GM12878 (cell line): ENCODE measurements around the gene PTCH2. TPM values are rescaled to one million over a fixed set of nuclear protein-coding genes. Genes with fewer than 3 reads are reported as not detected.

Experiments
- ATF2 ChIP-seq: IDR thresholded peaks from 2 replicates; pipeline ENCODE4 v1.6.1; 2012; ENCODE audit warnings: low read length, inconsistent platforms
- BRCA1 ChIP-seq: IDR thresholded peaks from 2 replicates; pipeline ENCODE4 v1.6.1; 2011; ENCODE audit warnings: low read depth, low read length, improper control_type of control experiment
- CTCF ChIP-seq, 3 experiments: IDR thresholded peaks in 2 of 3; conservative IDR thresholded peaks in 1 of 3; 2 replicates each; pipeline ENCODE4 v1.5.1; 2011; ENCODE audit warnings: low read depth in 3 of 3, low read length in 3 of 3, mild to moderate bottlenecking in 3 of 3, control low read depth in 2 of 3, moderate library complexity in 2 of 3, inconsistent platforms in 1 of 3, mixed read lengths in 1 of 3; ENCODE audit not compliant: control insufficient read depth in 2 of 3, insufficient read depth in 1 of 3; ENCODE audit errors: extremely low read depth in 1 of 3
- E2F4 ChIP-seq: IDR thresholded peaks from 2 replicates; pipeline ENCODE4 v1.6.1; 2012; ENCODE audit warnings: low read depth, low read length, improper control_type of control experiment
- EGR1 ChIP-seq, 2 experiments: IDR thresholded peaks; 1 replicate in 1 of 2; 2 replicates in 1 of 2; pipeline ENCODE4 v1.6.1; 2011 to 2012; ENCODE audit warnings: low read depth in 2 of 2, low read length in 2 of 2, borderline replicate concordance in 1 of 2, mild to moderate bottlenecking in 1 of 2, moderate library complexity in 1 of 2
- ELK1 ChIP-seq: IDR thresholded peaks from 2 replicates; pipeline ENCODE4 v1.6.1; 2012; ENCODE audit warnings: low read depth, low read length, improper control_type of control experiment
- ETV6 ChIP-seq, 2 experiments: fragments of 450-650 bp in 1 of 2; IDR thresholded peaks in 1 of 2; conservative IDR thresholded peaks in 1 of 2; 2 replicates each; pipeline ENCODE4 v1.6.1; 2014; ENCODE audit warnings: antibody characterized with exemption in 1 of 2, borderline replicate concordance in 1 of 2, low read depth in 1 of 2, mild to moderate bottlenecking in 1 of 2, moderate library complexity in 1 of 2
- EZH2 ChIP-seq: IDR thresholded peaks from 2 replicates; pipeline ENCODE4 v1.6.1; 2012; ENCODE audit warnings: low read depth, mild to moderate bottlenecking, control low read depth, inconsistent platforms, low read length, borderline replicate concordance; ENCODE audit not compliant: control insufficient read depth
- HCFC1 ChIP-seq: fragments of 150-350 bp; IDR thresholded peaks from 2 replicates; pipeline ENCODE4 v1.6.1; 2014; ENCODE audit warnings: low read length
- IKZF1 ChIP-seq: fragments of 450-650 bp; conservative IDR thresholded peaks from 2 replicates; pipeline ENCODE4 v1.6.1; 2017; ENCODE audit warnings: antibody characterized with exemption, mild to moderate bottlenecking
- IKZF2 ChIP-seq, 2 experiments: fragments of 450-650 bp; IDR thresholded peaks; 2 replicates each; pipeline ENCODE4 v1.6.1; 2017; ENCODE audit warnings: mild to moderate bottlenecking in 2 of 2, moderate library complexity in 2 of 2
- IRF4 ChIP-seq: IDR thresholded peaks from 2 replicates; pipeline ENCODE4 v1.6.1; 2011; ENCODE audit warnings: low read depth, low read length
- JUNB ChIP-seq: IDR thresholded peaks from 2 replicates; pipeline ENCODE4 v1.6.1; 2016; ENCODE audit warnings: antibody characterized with exemption, mild to moderate bottlenecking
- LARP7 ChIP-seq: fragments of 450-650 bp; IDR thresholded peaks from 2 replicates; pipeline ENCODE4 v1.6.1; 2017; ENCODE audit warnings: mild to moderate bottlenecking
- MAX ChIP-seq: IDR thresholded peaks from 2 replicates; pipeline ENCODE4 v1.6.1; 2012; ENCODE audit warnings: low read depth, low read length, improper control_type of control experiment
- MTA2 ChIP-seq: fragments of 450-650 bp; IDR thresholded peaks from 2 replicates; pipeline ENCODE4 v1.6.1; 2016; ENCODE audit warnings: low read depth, mild to moderate bottlenecking, moderate library complexity
- NR2C1 ChIP-seq: fragments of 450-650 bp; IDR thresholded peaks from 2 replicates; pipeline ENCODE4 v1.6.1; 2017; ENCODE audit warnings: antibody characterized with exemption, mild to moderate bottlenecking, moderate library complexity
- PML ChIP-seq: IDR thresholded peaks from 2 replicates; pipeline ENCODE4 v1.6.1; 2012; ENCODE audit warnings: low read length, inconsistent platforms
- POLR2A ChIP-seq: IDR thresholded peaks from 2 replicates; pipeline ENCODE4 v1.6.1; 2011; ENCODE audit warnings: low read depth, mild to moderate bottlenecking, low read length
- SMAD5 ChIP-seq: IDR thresholded peaks from 2 replicates; pipeline ENCODE4 v1.6.1; 2016; ENCODE audit warnings: antibody characterized with exemption, low read depth
- SMARCA5 ChIP-seq: fragments of 450-650 bp; IDR thresholded peaks from 2 replicates; pipeline ENCODE4 v1.6.1; 2017; ENCODE audit warnings: mild to moderate bottlenecking
- SPI1 ChIP-seq: IDR thresholded peaks from 2 replicates; pipeline ENCODE4 v1.6.1; 2011; ENCODE audit warnings: low read depth, mild to moderate bottlenecking, low read length, moderate library complexity, borderline replicate concordance; ENCODE audit not compliant: insufficient read depth
- SUZ12 ChIP-seq: fragments of 200-600 bp; sonication (generic); IDR thresholded peaks from one replicate; pipeline ENCODE4 v1.6.1; 2018; ENCODE audit warnings: antibody characterized with exemption, mild to moderate bottlenecking; ENCODE audit not compliant: unreplicated experiment
- YBX1 ChIP-seq: fragments of 450-650 bp; IDR thresholded peaks from 2 replicates; pipeline ENCODE4 v1.6.1; 2016; ENCODE audit warnings: antibody characterized with exemption
- ZSCAN29 ChIP-seq: fragments of 450-650 bp; IDR thresholded peaks from 2 replicates; pipeline ENCODE4 v1.6.1; 2017; ENCODE audit warnings: mild to moderate bottlenecking, moderate library complexity
- ZZZ3 ChIP-seq: IDR thresholded peaks from 2 replicates; pipeline ENCODE4 v1.6.1; 2011; ENCODE audit warnings: low read depth; ENCODE audit not compliant: control insufficient read depth, insufficient read length
- polyA plus RNA-seq, 11 experiments: library from polyadenylated mRNA; depleted of rRNA in 4 of 11; unstranded in 6 of 11; stranded (reverse) in 5 of 11; fragments of >200 nt; fragmentation: Nextera tagmentation in 4 of 11; fragmentation: Illumina TruSeq in 1 of 11; extraction: Ambion mirVana in 4 of 11; extraction: Trizol in 1 of 11; gene quantifications; 1 replicate in 1 of 11; 2 replicates in 10 of 11; pipeline versions ENCODE4 v1.2.1 to v1.2.3, GENCODE V29; 2011 to 2016; ENCODE audit warnings: inconsistent platforms in 2 of 11, missing spikeins in 2 of 11, low read depth in 1 of 11
- total RNA-seq, 4 experiments: library from RNA; depleted of rRNA in 3 of 4; stranded (reverse); fragments of >200 nt in 3 of 4; fragmentation: Illumina TruSeq in 1 of 4; extraction: Trizol in 1 of 4; gene quantifications; 2 replicates each; pipeline versions ENCODE4 v1.2.1 to v1.2.3, GENCODE V29; 2013 to 2021

The PTCH2 gene
- total and polyA plus RNA-seq, 10 of the 15 experiments (the other 5 are each of a cell fraction or from before 2014, with no cell fraction given), result 0.03 to 8.4 (median 0.10) TPM

- no peak for TF ChIP-seq SUZ12
- TF ChIP-seq SMAD5, result no peak
- no peak; the same call in none of the 2 replicates for TF ChIP-seq POLR2A
- peak; percentile 81 for TF ChIP-seq SMARCA5
- no peak for TF ChIP-seq PML
- TF ChIP-seq YBX1, result no peak
- 0 out of 2 replicates have a peak, but pooled peaks have one; percentile 27 for TF ChIP-seq ELK1
- TF ChIP-seq LARP7, result peak; percentile 48; the same call in 1 of the 2 replicates
- peak; percentile 9; the same call in 1 of the 2 replicates for TF ChIP-seq IRF4
- TF ChIP-seq EZH2, result no peak
- 0 out of 2 replicates have a peak, but pooled peaks have one; percentile 62 for TF ChIP-seq IKZF1
- TF ChIP-seq EGR1 (IDR thresholded peaks at IDR 0.05; ENCODE audit: borderline replicate concordance in 1 of 2, low read depth in 2 of 2, low read length in 2 of 2), result peak in 1 of 2 experiments; percentile 86; a peak in 2 of 3 replicates
- 0 out of 2 replicates have a peak, but pooled peaks have one; percentile 17 for TF ChIP-seq BRCA1
- TF ChIP-seq MTA2, result 0 out of 2 replicates have a peak, but pooled peaks have one; percentile 49
- TF ChIP-seq JUNB, result no peak
- TF ChIP-seq IKZF2 (IDR thresholded peaks at IDR 0.05), result peak; percentile 48 to 52; a peak in 2 of 4 replicates
- TF ChIP-seq MAX, result peak; percentile 61; the same call in 1 of the 2 replicates
- TF ChIP-seq E2F4, result no peak
- no peak for TF ChIP-seq HCFC1
- TF ChIP-seq CTCF (IDR thresholded peaks at IDR 0.05 in 2 of 3, conservative IDR thresholded peaks at IDR 0.05 in 1 of 3; ENCODE audit: control insufficient read depth in 2 of 3, extremely low read depth in 1 of 3, insufficient read depth in 1 of 3, low read depth in 3 of 3, low read length in 3 of 3), result no peak
- TF ChIP-seq ETV6 (conservative IDR thresholded peaks at IDR 0.05 in 1 of 2, IDR thresholded peaks at IDR 0.05 in 1 of 2; ENCODE audit: borderline replicate concordance in 1 of 2, low read depth in 1 of 2), result peak in 1 of 2 experiments; percentile 66; a peak in 2 of 4 replicates
- TF ChIP-seq NR2C1, result no peak
- no peak for TF ChIP-seq ZZZ3
- peak; percentile 54; the same call in 1 of the 2 replicates for TF ChIP-seq SPI1
- TF ChIP-seq ATF2, result no peak
- no peak for TF ChIP-seq ZSCAN29
Observed at GRCh38 chr1:44807364-44808062, 35.5 kb downstream of the PTCH2 start (continued).
